GM18873 (cell line): ENCODE results near the gene FAM177B.

Experiments
- ATAC-seq: cut with Tn5 transposase; IDR thresholded peaks from one replicate; pipeline ENCODE4 v1.9.1; 2021; ENCODE audit warnings: mild to moderate bottlenecking, moderate library complexity, moderate number of reproducible peaks; ENCODE audit not compliant: unreplicated experiment, low FRiP score

Gene FAM177B

DNA sequence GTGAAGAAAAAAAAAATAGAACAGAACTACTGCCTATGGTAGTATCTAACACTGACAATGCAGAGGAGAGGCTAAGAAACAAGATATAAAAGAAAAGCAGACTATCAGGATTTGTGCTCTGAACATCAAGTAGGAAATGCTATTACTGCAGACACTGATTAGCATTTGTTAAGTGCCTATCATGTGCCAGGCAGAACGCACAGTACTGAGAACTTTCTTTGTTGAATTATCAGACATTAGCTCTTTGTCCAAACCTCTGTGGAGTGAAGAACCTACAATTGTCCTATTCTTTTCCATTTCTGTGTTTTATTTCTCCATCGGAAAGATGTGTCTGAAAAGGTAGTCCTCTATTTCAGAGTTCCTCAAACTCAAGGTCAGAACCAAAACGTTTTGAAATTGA is 47.4 kb downstream of the FAM177B start:
- ATAC-seq: no peak

DNA sequence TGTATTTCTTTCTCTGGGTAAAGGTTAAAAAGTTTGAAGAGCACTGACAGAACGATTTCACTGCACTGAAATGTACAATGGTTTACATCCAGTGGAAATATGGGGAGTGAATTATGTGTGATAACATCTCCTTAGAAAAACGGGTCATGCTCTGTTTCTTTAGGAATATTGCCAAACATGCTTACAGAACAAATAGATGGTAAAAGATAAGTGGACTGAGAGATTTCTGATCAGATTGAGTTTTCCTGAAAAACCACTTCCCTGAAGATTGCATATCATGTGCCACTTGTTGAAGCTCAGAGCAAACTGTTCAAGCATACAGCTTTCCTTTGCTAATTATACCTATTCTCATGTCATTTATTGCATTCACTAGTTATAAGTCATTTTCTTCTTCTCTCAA is 47.9 kb downstream of the FAM177B start:
- ATAC-seq: no peak

DNA sequence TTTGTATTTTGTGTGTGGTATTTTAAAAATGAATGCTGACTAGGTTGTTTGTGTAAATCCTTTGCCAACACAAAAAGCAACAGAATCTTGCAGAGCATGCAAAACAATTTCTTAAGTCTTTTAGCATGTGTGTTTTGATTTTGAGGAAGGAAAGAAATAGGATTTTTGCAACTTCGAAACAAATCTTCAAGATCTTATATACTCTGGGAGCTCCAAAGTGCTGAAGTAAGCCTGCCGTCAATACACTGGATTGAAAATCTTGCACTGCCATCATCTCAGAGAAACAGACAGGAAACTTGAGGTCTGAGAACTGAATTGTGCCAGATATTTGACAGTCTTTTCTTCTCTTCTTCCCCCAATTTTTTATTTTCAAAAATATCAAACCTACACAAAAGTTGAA is 48.5 kb downstream of the FAM177B start:
- ATAC-seq: no peak

DNA sequence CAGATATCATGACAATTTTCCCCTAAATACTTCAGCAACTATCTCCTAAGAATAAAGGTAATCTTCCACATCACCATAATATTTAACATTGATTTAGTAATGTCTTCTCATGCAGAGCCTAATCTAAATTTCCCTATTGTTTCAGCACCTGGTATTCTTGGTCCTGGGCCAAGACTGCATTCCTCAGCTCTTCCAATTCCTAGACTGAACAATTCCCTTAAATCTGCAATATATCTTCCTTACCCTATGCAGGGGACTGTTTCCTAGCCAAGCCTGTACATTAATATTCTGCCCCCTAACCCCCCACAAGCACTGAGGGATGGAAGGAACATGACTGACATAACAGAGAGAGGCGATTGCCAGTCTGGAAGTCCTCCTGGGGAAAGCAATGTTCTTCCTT is 49.1 kb downstream of the FAM177B start:
- no peak for ATAC-seq

DNA sequence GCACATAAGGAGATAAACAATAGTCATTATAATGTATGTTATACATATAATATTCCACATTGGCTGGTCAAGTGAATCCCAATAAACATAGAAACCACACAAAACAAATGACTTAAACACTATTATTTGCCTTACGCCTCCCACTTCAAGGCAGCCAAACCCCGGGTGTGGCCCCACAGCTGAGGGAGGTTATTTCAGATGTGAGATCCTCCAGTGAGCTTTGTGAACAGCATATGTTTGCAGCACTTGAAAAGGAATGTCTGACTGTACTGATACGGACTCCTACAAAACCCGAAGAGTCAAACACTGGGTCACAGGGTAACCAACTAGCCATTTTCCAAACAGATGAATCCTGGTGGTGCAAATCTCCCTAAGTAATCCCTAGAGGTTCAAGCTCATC is 50.7 kb downstream of the FAM177B start:
- ATAC-seq: no peak

DNA sequence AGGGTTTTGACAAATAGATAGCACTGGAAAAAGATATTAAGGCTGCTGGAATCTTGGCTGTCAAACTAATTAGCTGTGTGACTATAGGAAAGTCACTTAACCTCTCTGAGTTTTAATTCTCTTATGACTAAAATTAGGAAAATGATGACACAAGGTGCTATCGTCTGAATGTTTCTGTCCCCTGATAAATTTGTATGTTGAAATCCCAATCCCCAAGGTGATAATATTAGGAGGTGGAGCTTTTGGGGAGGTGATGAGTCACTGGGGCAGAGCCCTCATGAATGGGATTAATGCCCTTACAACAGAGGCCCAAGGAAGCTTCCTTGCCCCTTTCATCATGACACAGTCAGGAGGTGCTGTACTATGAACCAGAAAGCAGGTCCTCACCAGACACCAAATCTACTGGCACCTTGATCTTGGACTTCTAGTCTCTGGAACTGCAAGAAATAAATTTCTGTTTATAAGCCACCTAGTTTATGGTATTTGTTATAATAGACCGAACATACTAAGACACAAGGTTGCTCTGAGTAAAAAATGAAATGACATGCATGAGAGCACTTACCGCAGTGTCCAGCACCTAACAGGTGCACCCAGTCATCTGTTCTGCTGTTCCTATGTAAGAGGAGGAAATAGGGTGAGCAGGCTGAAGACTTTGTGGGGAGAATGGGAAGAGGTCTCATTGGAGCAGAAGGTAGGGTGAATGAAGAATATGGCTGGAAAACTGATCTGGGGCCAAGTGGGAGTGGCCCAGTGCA is 51.6 kb downstream of the FAM177B start:
- ATAC-seq: peak; percentile 51

DNA sequence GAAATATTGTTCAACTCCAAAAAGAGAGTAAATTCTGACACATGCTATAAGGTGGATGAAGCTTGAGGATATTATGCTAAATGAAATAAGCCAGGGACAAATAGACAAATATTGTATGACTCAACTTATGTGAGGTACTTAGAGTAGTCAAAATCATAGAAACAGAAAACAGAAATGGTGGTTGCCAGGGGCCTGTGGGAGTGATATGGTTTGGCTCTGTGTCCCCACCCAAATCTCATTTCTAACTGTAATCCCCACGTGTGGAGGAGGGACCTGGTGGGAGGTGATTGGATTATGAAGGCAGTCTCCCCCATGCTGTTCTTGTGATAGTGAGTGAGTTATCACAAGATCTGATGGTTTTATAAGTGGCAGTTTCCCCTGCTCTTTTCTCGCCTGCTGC is 53.1 kb downstream of the FAM177B start:
- no peak for ATAC-seq

DNA sequence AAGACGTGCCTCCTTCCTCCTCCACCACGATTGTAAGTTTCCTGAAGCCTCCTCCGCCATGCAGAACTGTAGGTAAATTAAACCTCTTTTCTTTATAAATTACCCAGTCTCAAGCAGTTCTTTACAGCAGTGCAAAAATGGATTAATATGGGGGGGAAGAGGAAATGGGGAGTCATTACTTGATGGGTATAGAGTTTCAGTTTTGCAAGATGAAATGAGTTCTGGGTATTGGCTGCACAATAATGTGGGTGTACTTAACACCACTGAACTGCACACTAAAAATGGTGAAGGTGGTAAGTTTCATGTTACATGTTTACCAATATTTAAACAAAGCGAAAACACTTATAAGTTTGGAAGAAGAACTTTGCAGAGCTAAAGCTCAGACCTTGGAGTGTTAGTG is 53.5 kb downstream of the FAM177B start:
- no peak for ATAC-seq

DNA sequence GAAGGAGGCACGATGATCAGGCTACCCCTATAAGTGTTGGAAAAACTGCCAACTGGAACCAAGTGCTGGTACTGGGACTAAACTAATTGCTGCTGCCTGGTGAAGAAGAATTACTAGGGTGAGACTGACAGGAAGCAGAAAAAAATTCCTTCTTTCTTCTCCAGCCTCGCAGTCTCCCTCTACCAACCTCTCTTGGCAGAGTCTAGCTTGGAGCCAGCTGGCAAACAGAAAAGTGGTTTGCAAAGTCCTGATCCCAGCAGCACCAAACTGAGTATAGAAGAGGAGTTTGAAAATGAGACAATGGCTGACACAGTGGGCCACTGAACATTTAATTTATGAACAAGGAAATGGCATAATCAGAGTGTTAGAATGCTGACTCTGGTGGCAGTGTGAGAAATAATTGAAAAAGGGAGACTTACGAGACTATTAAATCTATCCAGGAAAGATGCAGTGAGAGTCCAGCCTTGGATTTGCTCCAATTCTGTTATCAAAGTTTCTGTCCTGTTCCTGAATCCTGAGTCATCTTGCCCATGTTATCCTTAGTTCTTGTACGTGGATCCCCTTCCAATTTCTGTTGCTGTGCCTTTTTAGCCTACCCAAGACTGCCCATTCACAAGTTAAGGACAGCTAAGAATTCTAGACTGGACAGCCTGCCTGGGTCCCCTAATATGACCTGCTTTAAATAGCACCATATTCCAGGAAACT is 54.2 kb downstream of the FAM177B start:
- ATAC-seq: no peak

DNA sequence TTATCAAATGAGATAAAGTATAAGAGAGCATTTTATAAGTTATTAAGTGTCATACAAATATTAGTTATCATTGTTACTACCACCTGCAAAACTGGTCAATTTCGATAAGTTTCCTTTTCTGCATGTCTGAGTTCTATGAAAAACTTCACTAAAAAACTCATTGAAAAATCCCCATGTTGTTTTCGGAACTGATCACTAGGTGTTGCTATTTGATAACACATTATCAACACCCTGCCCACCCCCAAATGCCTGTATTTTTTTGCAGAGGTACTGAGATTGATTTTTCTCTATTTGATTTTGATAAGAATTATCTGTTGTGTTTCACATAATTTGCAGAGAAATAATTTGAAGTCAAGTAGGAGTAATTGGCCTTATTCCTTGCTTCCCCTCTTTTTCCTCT is 55.7 kb downstream of the FAM177B start:
- ATAC-seq: no peak

DNA sequence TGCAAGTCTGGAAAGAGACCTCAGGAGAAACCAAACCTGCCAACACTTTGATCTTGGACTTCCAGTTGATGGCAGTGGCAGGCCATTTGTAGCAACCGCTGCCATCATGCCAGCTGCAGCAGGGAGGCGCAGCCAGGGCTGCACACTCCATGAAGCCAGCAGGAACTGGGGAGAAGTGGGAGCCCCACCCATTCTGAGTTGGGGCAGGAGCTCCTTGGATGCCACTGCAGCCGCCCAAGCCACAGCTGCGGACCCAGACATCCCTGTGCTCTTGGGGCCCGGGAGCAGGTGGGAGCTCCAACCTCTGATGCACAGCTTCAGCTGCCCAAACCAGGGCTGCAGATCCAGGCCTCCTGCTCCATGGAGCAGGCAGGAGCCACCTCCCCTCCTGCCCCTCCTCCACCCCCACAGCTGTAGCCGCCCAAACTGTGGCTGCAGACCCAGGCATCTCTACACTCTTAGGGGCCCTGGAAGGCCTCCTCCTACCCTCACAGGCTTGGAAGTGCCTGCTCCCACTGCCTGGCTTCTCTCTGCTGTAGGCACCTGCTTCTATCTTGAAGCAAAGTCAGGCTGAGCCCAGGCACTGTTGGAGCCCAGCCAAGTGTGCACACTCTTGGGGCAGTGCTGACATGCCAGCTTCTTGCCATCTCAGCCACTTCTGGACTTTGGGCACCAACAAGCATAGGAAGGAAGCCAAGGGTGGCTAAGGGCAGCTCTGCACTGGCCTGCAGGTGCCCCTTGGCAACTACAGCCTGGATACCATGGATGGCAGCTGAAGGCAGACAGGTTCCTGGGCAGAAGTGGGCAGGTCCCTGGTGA is 57.9 kb downstream of the FAM177B start:
- ATAC-seq: no peak

DNA sequence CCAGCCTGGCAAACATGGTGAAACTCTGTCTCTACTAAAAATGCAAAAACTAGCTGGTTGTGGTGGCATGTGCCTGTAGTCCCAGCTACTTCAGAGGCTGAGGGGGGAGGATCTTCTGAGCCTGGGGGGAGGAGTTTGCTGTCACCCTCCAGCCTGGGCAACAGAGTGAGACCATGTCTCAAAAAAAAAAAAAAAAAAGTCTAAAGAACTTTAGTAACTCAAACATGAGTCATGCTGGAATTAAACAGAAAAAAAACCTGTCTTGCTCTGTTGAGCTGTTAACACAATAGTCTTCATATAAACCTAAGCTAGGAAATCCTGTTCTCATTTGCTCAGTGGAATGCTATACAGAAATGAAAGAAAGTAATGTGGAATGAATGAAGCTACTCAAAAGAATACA is 61.1 kb downstream of the FAM177B start:
- no peak for ATAC-seq

DNA sequence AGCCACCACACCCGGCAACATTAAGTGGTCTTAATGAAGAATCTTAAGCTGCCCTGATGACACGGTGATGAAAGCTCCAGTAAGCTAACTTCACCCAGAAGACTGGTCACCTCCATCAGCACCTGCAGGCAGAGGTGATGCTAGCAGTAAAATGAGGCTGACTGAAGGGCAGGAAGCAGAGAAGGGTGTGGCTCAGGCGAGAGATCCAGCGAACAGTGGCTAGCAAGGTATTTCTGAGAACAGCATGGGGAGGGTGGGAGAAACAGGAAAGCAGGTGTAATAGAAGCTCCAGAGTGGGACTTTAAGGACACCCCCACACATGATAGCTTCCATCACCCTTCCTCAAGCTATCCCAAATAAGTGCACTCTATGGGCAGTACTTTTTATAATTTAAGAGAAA is 62.0 kb downstream of the FAM177B start:
- ATAC-seq: no peak
